IMR-90 (cell line): Measurements from ENCODE around the gene SMG5. TPM values are rescaled to one million over a fixed set of nuclear protein-coding genes. Genes with fewer than 3 reads are reported as not detected.
A peak's percentile ranks its signal among the peaks of the same experiment; 100 is the strongest.

ENCODE experiments used
- ATAC-seq: fragments of 200-7000 bp; cut with Tn5 transposase; 2 replicates; pipeline ENCODE4 v1.9.1; 2020; ENCODE audit warnings: low read depth, mild to moderate bottlenecking, moderate library complexity
- BruUV-seq: library from RNA; stranded (reverse); fragments of 400-500 nt; replicated peaks from 2 replicates; lab custom pipeline; 2021; lab: Mats Ljungman, UMichigan
- CTCF ChIA-PET: fragments of 300-600 bp; formaldehyde crosslinking; extraction: SDS; loops from one replicate; lab custom pipeline; 2021; ENCODE audit warnings: antibody characterized with exemption; lab: Yijun Ruan, JAX
- POLR2A ChIA-PET: fragments of 300-600 bp; sonication (Branson Sonifier 250); formaldehyde crosslinking; loops from one replicate; lab custom pipeline; 2022; ENCODE audit warnings: antibody characterized with exemption; ENCODE audit not compliant: unreplicated experiment; lab: Charles Lee
- DNase-seq: peaks from one replicate; pipeline ENCODE4 v3.0.0; 2013
- H2AFZ ChIP-seq: replicated peaks from 2 replicates; pipeline ENCODE3; 2013; ENCODE audit warnings: low read length, mild to moderate bottlenecking; ENCODE audit not compliant: poor library complexity
- H2AK5ac ChIP-seq: 2 replicates; pipeline ENCODE4 v1.6.1; 2013; ENCODE audit warnings: low read depth, low read length, inconsistent platforms
- H2AK9ac ChIP-seq: replicated peaks from 2 replicates; pipeline ENCODE3; 2013; ENCODE audit warnings: mild to moderate bottlenecking, low read depth, low read length, moderate library complexity; ENCODE audit not compliant: poor library complexity
- H2BK120ac ChIP-seq: 2 replicates; pipeline ENCODE4 v1.6.1; 2013; ENCODE audit warnings: low read depth, low read length, inconsistent platforms
- H2BK15ac ChIP-seq: 3 replicates; pipeline ENCODE4 v1.6.1; 2013; ENCODE audit warnings: low read depth, low read length, inconsistent platforms
- H2BK20ac ChIP-seq: 2 replicates; pipeline ENCODE4 v1.6.1; 2013; ENCODE audit warnings: low read depth, mild to moderate bottlenecking, inconsistent platforms, low read length, moderate library complexity
- H2BK5ac ChIP-seq: 2 replicates; pipeline ENCODE4 v1.6.1; 2013; ENCODE audit warnings: mild to moderate bottlenecking, low read depth, low read length, inconsistent platforms; ENCODE audit not compliant: poor library complexity, severe bottlenecking
- H3K14ac ChIP-seq: replicated peaks from 2 replicates; pipeline ENCODE4 v1.6.1; 2013; ENCODE audit warnings: low read depth, low read length, inconsistent platforms
- H3K18ac ChIP-seq: 2 replicates; pipeline ENCODE4 v1.6.1; 2013; ENCODE audit warnings: low read depth, low read length, control low read depth
- H3K23ac ChIP-seq: 2 replicates; pipeline ENCODE4 v1.6.1; 2013; ENCODE audit warnings: low read depth, low read length, inconsistent platforms
- H3K27ac ChIP-seq: 2 replicates; pipeline ENCODE4 v1.5.1; 2013; ENCODE audit warnings: mild to moderate bottlenecking, control low read depth, low read length; ENCODE audit not compliant: insufficient read depth
- H3K27me3 ChIP-seq: 2 replicates; pipeline ENCODE4 v1.6.1; 2013; ENCODE audit warnings: low read length; ENCODE audit not compliant: control insufficient read depth, insufficient read depth
- H3K36me3 ChIP-seq: 2 replicates; pipeline ENCODE4 v1.6.1; 2013; ENCODE audit warnings: low read length, mixed read lengths; ENCODE audit not compliant: control insufficient read depth, insufficient read depth
- H3K4ac ChIP-seq: 2 replicates; pipeline ENCODE4 v1.6.1; 2013; ENCODE audit warnings: low read depth, low read length, inconsistent platforms
- H3K4me1 ChIP-seq: 2 replicates; pipeline ENCODE4 v1.6.1; 2013; ENCODE audit warnings: low read length, mixed read lengths; ENCODE audit not compliant: control insufficient read depth, insufficient read depth
- H3K4me2 ChIP-seq: 2 replicates; pipeline ENCODE4 v1.6.1; 2013; ENCODE audit warnings: low read depth, mild to moderate bottlenecking, control low read depth, low read length, moderate library complexity
- H3K4me3 ChIP-seq: 2 replicates; pipeline ENCODE4 v1.5.1; 2013; ENCODE audit warnings: low read depth, mild to moderate bottlenecking, control low read depth, low read length, moderate library complexity; ENCODE audit not compliant: insufficient read depth
- H3K56ac ChIP-seq: 2 replicates; pipeline ENCODE4 v1.6.1; 2013; ENCODE audit warnings: low read length, inconsistent platforms; ENCODE audit not compliant: insufficient read depth; ENCODE audit errors: extremely low read depth
- H3K79me1 ChIP-seq, 2 experiments: 2 replicates each; pipeline ENCODE4 v1.6.1; 2013; ENCODE audit warnings: low read length in 2 of 2, inconsistent platforms in 1 of 2, low read depth in 1 of 2
- H3K9ac ChIP-seq: 2 replicates; pipeline ENCODE4 v1.6.1; 2013; ENCODE audit warnings: low read depth, low read length, control low read depth
- H3K9me1 ChIP-seq: 2 replicates; pipeline ENCODE4 v1.6.1; 2013; ENCODE audit warnings: low read length, inconsistent platforms; ENCODE audit not compliant: insufficient read depth
- H3K9me3 ChIP-seq: 2 replicates; pipeline ENCODE4 v1.6.1; 2013; ENCODE audit warnings: low read length; ENCODE audit not compliant: control insufficient read depth, insufficient read depth
- H4K20me1 ChIP-seq: 2 replicates; pipeline ENCODE4 v1.6.1; 2013; ENCODE audit warnings: low read length, inconsistent platforms; ENCODE audit not compliant: insufficient read depth
- H4K5ac ChIP-seq: 2 replicates; pipeline ENCODE4 v1.6.1; 2013; ENCODE audit warnings: mild to moderate bottlenecking, low read depth, low read length, control low read depth
- H4K8ac ChIP-seq, 2 experiments: 2 replicates each; pipeline ENCODE4 v1.6.1; 2013; ENCODE audit warnings: low read depth in 2 of 2, low read length in 2 of 2, control low read depth in 1 of 2, inconsistent platforms in 1 of 2
- H4K91ac ChIP-seq: 2 replicates; pipeline ENCODE4 v1.6.1; 2013; ENCODE audit warnings: low read depth, low read length, inconsistent platforms; ENCODE audit not compliant: insufficient read depth
- BHLHE40 ChIP-seq: fragments of 150-350 bp; IDR thresholded peaks from 2 replicates; pipeline ENCODE4 v1.6.1; 2016; ENCODE audit warnings: mild to moderate bottlenecking, low read depth, low read length
- RFX5 ChIP-seq: IDR thresholded peaks from 2 replicates; pipeline ENCODE4 v1.8.0; 2012; ENCODE audit warnings: low read depth, mild to moderate bottlenecking, low read length, moderate library complexity
- USF2 ChIP-seq: fragments of 150-350 bp; IDR thresholded peaks from 2 replicates; pipeline ENCODE4 v1.6.1; 2017; ENCODE audit warnings: mild to moderate bottlenecking, antibody characterized with exemption, low read length, low read depth
- WGBS, 2 experiments: methylation state at CpG; one replicate each; pipeline versions ENCODE4 v1.1.5 to v1.1.7; 2013; ENCODE audit warnings: missing lambda C conversion rate in 2 of 2; ENCODE audit not compliant: insufficient read length in 1 of 2; ENCODE audit errors: extremely low coverage in 2 of 2; 5-methylcytosine and 5-hydroxymethylcytosine counted together
- dilution Hi-C: fragments of 300-500 bp; cut with HindIII; formaldehyde crosslinking; loops from one replicate; pipeline ENCODE4 v1.14.3; 2018; ENCODE audit warnings: low sequenced_read_pairs; ENCODE audit not compliant: unreplicated experiment
- in situ Hi-C: fragments of 300-500 bp; cut with MboI; formaldehyde crosslinking; loops from 3 replicates; pipeline ENCODE4 v1.14.3; 2019; ENCODE audit warnings: low sequenced_read_pairs, inconsistent platforms, mixed read lengths
- intact Hi-C: fragments of 100-400 bp; cut with micrococcal nuclease; formaldehyde crosslinking; loops from 2 replicates; pipeline ENCODE4 v1.10.0; 2022
- polyA plus RNA-seq, 3 experiments: library from polyadenylated mRNA; depleted of rRNA; stranded (reverse); fragments of >200 nt; gene quantifications; 2 replicates each; pipeline ENCODE4 v1.2.3, GENCODE V29; 2012; ENCODE audit warnings: low replicate concordance in 1 of 3
- total RNA-seq: library from RNA; depleted of rRNA; stranded (reverse); fragments of >200 nt; gene quantifications from 2 replicates; pipeline ENCODE4 v1.2.3, GENCODE V29; 2012

The SMG5 gene
- total and polyA plus RNA-seq, 2 of the 4 experiments (the other 2 are of a cell fraction), result 34.7 to 37.3 TPM

GRCh38 chr1:156295391-156295947, 12.8 kb upstream of the SMG5 start, which contains the start of gene GLMP:
Gene GLMP (minus strand): TSS chr1:156295679. CDS start chr1:156295645, 34 bp downstream.
- WGBS, 2 experiments, result no CpG with 5 or more reads among the region's 17 CpGs
- intact Hi-C loops (no loop called here), in situ Hi-C loops (no loop called here), dilution Hi-C loops (no loop called here)
- H3K14ac ChIP-seq, result peak within 1 kb of the TSS; percentile 95
- H3K79me1 ChIP-seq, result peaks cover 3 to 26% of the 10 kb centered on the region in 2 experiments
- 0 out of 2 replicates have a peak within 1 kb of the TSS, but pooled peaks have one; percentile 33 for H2BK120ac ChIP-seq
- no peaks in the 10 kb centered on the region for H3K27me3 ChIP-seq
- H2BK15ac ChIP-seq, result peak within 1 kb of the TSS; percentile 93
- H4K5ac ChIP-seq, result peak within 1 kb of the TSS; percentile 84
- H3K27ac ChIP-seq, result peak within 1 kb of the TSS; percentile 1
- ChIA-PET CTCF (no interaction called here), POLR2A (interaction anchor here (1.1 kb wide), 1 partner anchor 13 kb away, joined by 4 read pairs; the partner anchor contains the start of gene SMG5)
- peak within 1 kb of the TSS; percentile 79; the same call in 1 of the 2 replicates for H2AK5ac ChIP-seq
- H3K9me1 ChIP-seq, result peaks cover 6% of the 10 kb centered on the region; the same call in 1 of the 2 replicates
- no peak within 1 kb of the TSS; the same call in 1 of the 2 replicates for H3K18ac ChIP-seq
- peak within 1 kb of the TSS; percentile 93 for H2AFZ ChIP-seq
- peak within 1 kb of the TSS; percentile 83 for H4K91ac ChIP-seq
- H4K20me1 ChIP-seq, result no peaks in the 10 kb centered on the region
- no peaks in the 10 kb centered on the region for H3K9me3 ChIP-seq
- DNase-seq (peak; percentile 64), ATAC-seq (peak; percentile 33; the same call in 1 of the 2 replicates)
- H2BK20ac ChIP-seq, result peak within 1 kb of the TSS; percentile 27; the same call in 1 of the 2 replicates
- H3K4me1 ChIP-seq, result peaks cover 2% of the 10 kb centered on the region; the same call in 1 of the 2 replicates
- H4K8ac ChIP-seq, result peak within 1 kb of the TSS; percentile 95 to 96
- peaks cover 9% of the 10 kb centered on the region; the same call in 1 of the 2 replicates for H3K36me3 ChIP-seq
- peak within 1 kb of the TSS; percentile 74; the same call in 1 of the 2 replicates for H3K56ac ChIP-seq
- peak within 1 kb of the TSS; percentile 54 for H3K23ac ChIP-seq
- BruUV-seq, result no TSS peak
- peak within 1 kb of the TSS; percentile 53 for H3K4me3 ChIP-seq
- peak within 1 kb of the TSS; percentile 80 for H2AK9ac ChIP-seq
- H2BK5ac ChIP-seq, result peak within 1 kb of the TSS; percentile 3
- H3K4ac ChIP-seq, result peak within 1 kb of the TSS; percentile 86
- peak within 1 kb of the TSS; percentile 59 for H3K9ac ChIP-seq
- peak within 1 kb of the TSS; percentile 74 for H3K4me2 ChIP-seq
- TF ChIP-seq RFX5, result no peak
- peak; percentile 47; the same call in 1 of the 2 replicates for TF ChIP-seq BHLHE40
- peak; percentile 98 for TF ChIP-seq USF2
